GM12873 (cell line): ENCODE measurements around the gene SEMA3C.

ENCODE experiments used
- CTCF ChIP-seq: IDR thresholded peaks from 2 replicates; pipeline ENCODE4 v1.5.1; 2012; ENCODE audit warnings: low read depth, mild to moderate bottlenecking, moderate library complexity, low read length, control low read depth; ENCODE audit not compliant: insufficient read depth; ENCODE audit errors: missing control alignments

Gene SEMA3C

DNA sequence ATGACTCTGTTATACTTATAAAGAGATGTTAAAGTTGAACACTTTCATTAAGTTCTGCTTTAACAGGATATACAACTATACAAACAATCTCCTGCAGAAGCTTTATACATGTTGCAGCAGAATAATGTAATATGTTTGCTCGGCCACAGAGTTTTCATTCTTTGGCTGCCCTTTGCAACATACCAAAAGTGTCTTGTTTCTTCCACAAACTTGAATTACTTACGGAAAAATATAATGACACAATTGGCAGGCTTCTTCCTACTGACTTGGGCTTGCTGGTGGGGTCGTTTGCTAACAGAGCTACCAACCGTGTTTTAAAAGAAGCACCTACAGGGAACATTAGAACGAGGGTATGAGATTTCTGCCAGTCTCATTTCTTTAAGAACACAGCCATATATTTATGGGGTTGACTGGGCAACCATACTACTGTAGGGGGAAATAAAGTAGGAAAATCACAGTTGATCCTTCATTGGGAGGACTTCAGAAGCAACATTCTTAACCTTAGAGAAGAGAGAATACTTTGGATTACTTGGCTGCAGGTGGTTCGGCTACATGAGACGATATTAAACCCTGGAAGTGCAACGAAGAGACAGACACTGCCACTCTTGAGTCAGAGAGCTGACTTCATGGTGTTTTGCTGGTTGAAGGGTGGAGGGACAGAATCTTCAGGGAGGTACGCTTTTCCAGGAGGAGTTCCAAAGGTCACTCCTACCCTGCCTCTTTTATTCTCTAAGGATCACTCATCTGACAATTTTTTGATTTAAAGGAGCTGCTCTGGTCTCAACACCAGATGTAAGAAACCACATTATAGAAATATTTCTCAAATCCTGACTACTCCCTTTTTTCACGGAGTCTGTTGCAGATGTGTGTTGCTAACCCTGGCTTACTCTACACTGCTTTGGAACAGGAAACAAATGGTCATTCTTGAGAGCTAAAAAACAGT, 123.9 kb downstream of the SEMA3C start:
- no peak for TF ChIP-seq CTCF

GRCh38 chr7:80791509-80791929, 127.3 kb downstream of the SEMA3C start:
- no peak for TF ChIP-seq CTCF

GRCh38 chr7:80790877-80791276, 128.0 kb downstream of the SEMA3C start:
- TF ChIP-seq CTCF, result no peak

GRCh38 chr7:80787721-80788120, 131.1 kb downstream of the SEMA3C start:
- no peak for TF ChIP-seq CTCF

DNA sequence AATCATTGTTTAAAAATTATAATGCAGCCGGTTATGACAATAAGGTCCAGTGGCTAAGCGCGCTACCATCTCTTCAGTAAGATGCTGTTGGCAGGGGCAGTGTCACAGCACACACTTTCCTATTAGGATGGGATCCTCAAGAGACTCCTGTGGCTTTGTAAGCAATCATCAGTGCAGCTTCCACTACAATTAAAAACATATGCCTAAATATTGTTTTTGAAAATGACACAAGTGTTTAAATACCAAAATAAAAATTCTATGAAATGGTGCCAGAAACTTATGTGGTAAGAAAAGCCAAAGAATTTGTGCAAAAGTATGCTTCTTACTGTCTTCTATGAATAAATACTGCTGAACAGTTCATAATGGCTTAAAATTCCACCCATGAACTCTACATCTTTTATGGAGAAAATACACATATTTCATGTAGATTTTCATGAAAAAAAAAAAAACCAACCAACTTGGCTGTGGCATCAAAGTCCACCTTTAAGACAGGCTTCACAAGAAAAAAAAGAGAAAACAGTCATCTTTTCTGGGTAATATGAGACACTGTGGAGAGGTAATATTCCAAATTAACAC, 132.8 kb downstream of the SEMA3C start:
- TF ChIP-seq CTCF, result no peak

DNA sequence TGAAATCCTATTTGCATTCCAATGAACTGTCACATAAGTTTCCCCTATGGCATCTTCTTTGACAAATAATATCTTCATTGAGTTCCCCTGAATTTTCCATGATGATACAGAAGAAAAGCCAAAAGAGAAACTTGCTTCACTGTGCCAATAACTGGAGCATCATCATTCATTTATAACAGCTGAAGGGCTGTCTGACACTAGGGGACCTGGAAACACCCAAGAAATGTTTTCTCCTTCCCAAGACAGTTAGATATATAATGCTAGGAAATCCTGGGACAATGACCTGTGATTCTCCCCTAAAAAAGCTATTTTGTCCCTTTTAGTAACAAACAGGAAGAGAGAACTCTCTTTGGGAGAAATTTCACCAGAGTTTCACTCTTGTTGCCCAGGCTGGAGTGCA, 133.6 kb downstream of the SEMA3C start:
- no peak for TF ChIP-seq CTCF

DNA sequence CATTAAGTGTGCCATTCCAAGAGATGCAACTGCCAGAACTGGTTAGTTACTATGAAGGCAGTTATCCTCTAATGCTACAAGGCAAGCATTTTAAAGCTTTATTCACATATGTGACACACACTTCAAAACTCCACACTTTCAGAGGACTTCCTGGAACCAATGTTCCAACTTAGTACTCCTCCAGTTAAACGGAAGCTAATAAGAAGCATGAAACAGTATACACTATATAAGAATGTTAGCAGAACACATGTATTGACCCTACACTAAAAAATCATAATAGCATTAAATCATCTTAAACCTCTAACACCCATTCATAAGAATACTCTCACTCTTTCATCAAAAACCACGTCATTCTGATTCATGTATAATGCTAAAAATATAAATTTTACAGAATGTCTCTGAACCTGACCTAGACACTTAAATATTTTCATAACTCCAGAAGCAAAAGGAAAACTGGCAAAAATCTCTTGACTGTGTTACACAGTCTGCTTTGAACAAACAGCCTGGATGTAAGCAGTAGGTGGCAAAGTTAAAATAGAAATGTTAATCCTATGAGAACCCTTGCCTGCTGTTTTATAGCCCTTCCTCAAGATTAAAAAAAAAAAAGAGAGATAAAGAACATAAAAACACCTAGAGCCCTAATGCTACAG, 135.0 kb downstream of the SEMA3C start:
- TF ChIP-seq CTCF, result no peak
